Measurements from ENCODE around the gene WWP2. TPM values are rescaled to one million over a fixed set of nuclear protein-coding genes. Genes with fewer than 3 reads are reported as not detected.

The WWP2 gene
- polyA plus RNA-seq, 1 donor from 2014 or later = 11.9 TPM

DNA sequence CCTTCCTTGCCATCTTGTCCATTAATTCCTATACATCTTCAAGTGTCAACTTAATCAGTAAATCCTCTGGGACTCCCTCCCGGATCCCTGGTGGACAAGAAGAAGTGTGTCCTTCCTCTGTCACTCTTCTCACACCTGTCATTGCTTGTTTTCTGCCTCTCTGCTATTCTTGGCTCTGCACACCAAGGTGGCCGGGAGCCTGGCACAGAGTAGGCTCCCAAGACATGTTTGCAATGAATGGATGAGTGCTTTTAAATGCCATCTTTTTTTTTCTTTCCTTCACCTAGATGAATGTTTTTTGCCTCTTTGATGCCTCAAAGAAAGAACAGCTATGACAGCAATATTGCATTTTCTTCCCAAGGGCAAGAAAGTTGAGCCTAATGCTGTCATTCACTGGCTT, 131.0 kb downstream of the WWP2 start:
- TF ChIP-seq EP300 (conservative IDR thresholded peaks at IDR 0.05; ENCODE audit: poor library complexity, severe bottlenecking) = no peak
- Histone ChIP-seq H3K9me3 (ENCODE audit: low read length) (no peaks in the 10 kb centered on the region), H3K36me3 (ENCODE audit: insufficient read depth, low read length) (peaks cover 3% of the 10 kb centered on the region), H3K9ac (ENCODE audit: low read length) (peak overlapping the region; percentile 15), H2AFZ (ENCODE audit: low read depth, low read length) (no peak overlapping the region), H3K4me3 (ENCODE audit: low read length) (no peak overlapping the region), H3K27ac (ENCODE audit: low read length) (no peak overlapping the region), H3K9me2 (ENCODE audit: insufficient read depth, low read length) (no peaks in the 10 kb centered on the region), H3F3A (ENCODE audit: insufficient read depth, low read length, poor library complexity, severe bottlenecking) (peaks cover 5% of the 10 kb centered on the region), H3K4me2 (ENCODE audit: low read length) (no peak overlapping the region), H3K79me2 (replicated peaks; ENCODE audit: insufficient read depth, low read length) (no peaks in the 10 kb centered on the region), H3K27me3 (ENCODE audit: insufficient read depth, low read depth, low read length) (no peaks in the 10 kb centered on the region), H4K20me1 (ENCODE audit: insufficient read depth) (no peaks in the 10 kb centered on the region)

DNA sequence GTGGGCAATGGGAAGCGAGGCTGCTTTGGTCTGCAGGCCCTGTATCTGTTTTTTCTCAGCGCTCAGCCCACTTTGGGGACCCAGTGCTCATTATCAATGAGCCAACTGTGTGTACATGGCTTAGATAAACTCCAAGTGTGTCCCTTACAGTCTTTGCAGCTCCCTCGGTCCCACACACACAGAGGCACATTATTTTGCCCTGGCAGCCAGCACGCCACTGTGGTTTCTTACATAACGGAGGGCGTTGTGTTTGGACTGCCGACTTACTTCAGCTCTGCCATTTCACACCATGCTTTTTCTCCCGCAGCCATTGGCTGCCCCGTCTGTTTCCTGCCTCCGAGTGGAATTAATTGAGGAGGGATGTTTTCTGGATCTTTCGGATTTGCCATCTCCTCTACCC, 132.5 kb downstream of the WWP2 start:
- Histone ChIP-seq H4K20me1 (ENCODE audit: insufficient read depth) (no peaks in the 10 kb centered on the region), H3K9me2 (ENCODE audit: insufficient read depth, low read length) (no peaks in the 10 kb centered on the region), H3K9ac (ENCODE audit: low read length) (no peak overlapping the region), H3F3A (ENCODE audit: insufficient read depth, low read length, poor library complexity, severe bottlenecking) (peaks cover 5% of the 10 kb centered on the region), H3K4me2 (ENCODE audit: low read length) (no peak overlapping the region), H3K27me3 (ENCODE audit: insufficient read depth, low read depth, low read length) (no peaks in the 10 kb centered on the region), H3K4me3 (ENCODE audit: low read length) (no peak overlapping the region), H3K36me3 (ENCODE audit: insufficient read depth, low read length) (no peaks in the 10 kb centered on the region), H2AFZ (ENCODE audit: low read depth, low read length) (no peak overlapping the region), H3K79me2 (replicated peaks; ENCODE audit: insufficient read depth, low read length) (no peaks in the 10 kb centered on the region), H3K9me3 (ENCODE audit: low read length) (no peaks in the 10 kb centered on the region), H3K27ac (ENCODE audit: low read length) (no peak overlapping the region)
- TF ChIP-seq RAD21 (conservative IDR thresholded peaks at IDR 0.05) (no peak), SMC3 (conservative IDR thresholded peaks at IDR 0.05; ENCODE audit: poor library complexity) (no peak), TAF1 (IDR thresholded peaks at IDR 0.05; ENCODE audit: low read depth) (no peak), EP300 (conservative IDR thresholded peaks at IDR 0.05; ENCODE audit: poor library complexity, severe bottlenecking) (no peak)
- TF ChIP-seq, protein P1, sequence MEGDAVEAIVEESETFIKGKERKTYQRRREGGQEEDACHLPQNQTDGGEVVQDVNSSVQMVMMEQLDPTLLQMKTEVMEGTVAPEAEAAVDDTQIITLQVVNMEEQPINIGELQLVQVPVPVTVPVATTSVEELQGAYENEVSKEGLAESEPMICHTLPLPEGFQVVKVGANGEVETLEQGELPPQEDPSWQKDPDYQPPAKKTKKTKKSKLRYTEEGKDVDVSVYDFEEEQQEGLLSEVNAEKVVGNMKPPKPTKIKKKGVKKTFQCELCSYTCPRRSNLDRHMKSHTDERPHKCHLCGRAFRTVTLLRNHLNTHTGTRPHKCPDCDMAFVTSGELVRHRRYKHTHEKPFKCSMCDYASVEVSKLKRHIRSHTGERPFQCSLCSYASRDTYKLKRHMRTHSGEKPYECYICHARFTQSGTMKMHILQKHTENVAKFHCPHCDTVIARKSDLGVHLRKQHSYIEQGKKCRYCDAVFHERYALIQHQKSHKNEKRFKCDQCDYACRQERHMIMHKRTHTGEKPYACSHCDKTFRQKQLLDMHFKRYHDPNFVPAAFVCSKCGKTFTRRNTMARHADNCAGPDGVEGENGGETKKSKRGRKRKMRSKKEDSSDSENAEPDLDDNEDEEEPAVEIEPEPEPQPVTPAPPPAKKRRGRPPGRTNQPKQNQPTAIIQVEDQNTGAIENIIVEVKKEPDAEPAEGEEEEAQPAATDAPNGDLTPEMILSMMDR (IDR thresholded peaks at IDR 0.05; ENCODE audit: poor library complexity, severe bottlenecking) = no peak

DNA sequence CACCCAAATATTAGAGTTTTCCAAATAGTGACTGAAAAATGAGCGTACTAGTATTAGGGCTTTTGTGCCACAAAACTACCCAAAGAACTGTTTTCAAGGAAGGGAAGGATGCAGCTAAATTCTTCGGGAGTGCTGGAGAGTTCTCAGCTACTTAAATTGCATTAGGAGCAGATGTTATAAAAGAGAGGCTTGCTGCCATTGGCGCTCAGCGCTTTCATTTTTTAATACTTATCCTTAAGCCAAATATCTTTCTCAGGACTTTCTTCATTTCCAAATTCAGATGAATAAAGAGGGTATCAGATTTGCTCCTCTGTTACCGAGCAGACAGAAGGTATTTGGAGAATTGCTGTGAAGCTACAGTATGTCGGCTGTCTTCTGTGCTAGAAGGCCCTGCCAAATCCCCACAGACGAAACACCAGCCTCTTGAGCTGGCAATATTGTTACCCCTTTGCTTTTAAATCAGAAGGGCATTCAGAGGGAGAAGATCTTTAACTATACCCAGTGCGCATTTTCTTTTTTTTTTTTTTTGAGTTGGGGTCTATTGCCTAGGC, 141.8 kb downstream of the WWP2 start:
- Histone ChIP-seq H3K27ac (ENCODE audit: low read length) (no peak overlapping the region), H3K9me2 (ENCODE audit: insufficient read depth, low read length) (no peaks in the 10 kb centered on the region), H3K4me2 (ENCODE audit: low read length) (no peak overlapping the region), H3F3A (ENCODE audit: insufficient read depth, low read length, poor library complexity, severe bottlenecking) (no peaks in the 10 kb centered on the region), H4K20me1 (ENCODE audit: insufficient read depth) (no peaks in the 10 kb centered on the region), H2AFZ (ENCODE audit: low read depth, low read length) (no peak overlapping the region), H3K27me3 (ENCODE audit: insufficient read depth, low read depth, low read length) (no peaks in the 10 kb centered on the region), H3K9ac (ENCODE audit: low read length) (no peak overlapping the region), H3K36me3 (ENCODE audit: insufficient read depth, low read length) (no peaks in the 10 kb centered on the region), H3K9me3 (ENCODE audit: low read length) (no peaks in the 10 kb centered on the region), H3K4me3 (ENCODE audit: low read length) (no peak overlapping the region), H3K79me2 (replicated peaks; ENCODE audit: insufficient read depth, low read length) (no peaks in the 10 kb centered on the region)
- no peak for TF ChIP-seq MXI1 (conservative IDR thresholded peaks at IDR 0.05; ENCODE audit: poor library complexity, severe bottlenecking)
- no peak for TF ChIP-seq TAF1 (IDR thresholded peaks at IDR 0.05; ENCODE audit: low read depth)
- TF ChIP-seq, protein P2, sequence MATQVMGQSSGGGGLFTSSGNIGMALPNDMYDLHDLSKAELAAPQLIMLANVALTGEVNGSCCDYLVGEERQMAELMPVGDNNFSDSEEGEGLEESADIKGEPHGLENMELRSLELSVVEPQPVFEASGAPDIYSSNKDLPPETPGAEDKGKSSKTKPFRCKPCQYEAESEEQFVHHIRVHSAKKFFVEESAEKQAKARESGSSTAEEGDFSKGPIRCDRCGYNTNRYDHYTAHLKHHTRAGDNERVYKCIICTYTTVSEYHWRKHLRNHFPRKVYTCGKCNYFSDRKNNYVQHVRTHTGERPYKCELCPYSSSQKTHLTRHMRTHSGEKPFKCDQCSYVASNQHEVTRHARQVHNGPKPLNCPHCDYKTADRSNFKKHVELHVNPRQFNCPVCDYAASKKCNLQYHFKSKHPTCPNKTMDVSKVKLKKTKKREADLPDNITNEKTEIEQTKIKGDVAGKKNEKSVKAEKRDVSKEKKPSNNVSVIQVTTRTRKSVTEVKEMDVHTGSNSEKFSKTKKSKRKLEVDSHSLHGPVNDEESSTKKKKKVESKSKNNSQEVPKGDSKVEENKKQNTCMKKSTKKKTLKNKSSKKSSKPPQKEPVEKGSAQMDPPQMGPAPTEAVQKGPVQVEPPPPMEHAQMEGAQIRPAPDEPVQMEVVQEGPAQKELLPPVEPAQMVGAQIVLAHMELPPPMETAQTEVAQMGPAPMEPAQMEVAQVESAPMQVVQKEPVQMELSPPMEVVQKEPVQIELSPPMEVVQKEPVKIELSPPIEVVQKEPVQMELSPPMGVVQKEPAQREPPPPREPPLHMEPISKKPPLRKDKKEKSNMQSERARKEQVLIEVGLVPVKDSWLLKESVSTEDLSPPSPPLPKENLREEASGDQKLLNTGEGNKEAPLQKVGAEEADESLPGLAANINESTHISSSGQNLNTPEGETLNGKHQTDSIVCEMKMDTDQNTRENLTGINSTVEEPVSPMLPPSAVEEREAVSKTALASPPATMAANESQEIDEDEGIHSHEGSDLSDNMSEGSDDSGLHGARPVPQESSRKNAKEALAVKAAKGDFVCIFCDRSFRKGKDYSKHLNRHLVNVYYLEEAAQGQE (IDR thresholded peaks at IDR 0.05; ENCODE audit: borderline replicate concordance) = no peak
- TF ChIP-seq RAD21 (conservative IDR thresholded peaks at IDR 0.05) = no peak
- no peak for TF ChIP-seq EP300 (conservative IDR thresholded peaks at IDR 0.05; ENCODE audit: poor library complexity, severe bottlenecking)
- TF ChIP-seq SMC3 (conservative IDR thresholded peaks at IDR 0.05; ENCODE audit: poor library complexity) = no peak
- TF ChIP-seq, protein P1 (IDR thresholded peaks at IDR 0.05; ENCODE audit: poor library complexity, severe bottlenecking) = no peak
- TF ChIP-seq POLR2AphosphoS5 (IDR thresholded peaks at IDR 0.05) = no peak
- TF ChIP-seq EZH2 (IDR thresholded peaks at IDR 0.05; ENCODE audit: borderline replicate concordance, insufficient read depth, low read length, poor library complexity, severe bottlenecking) = no peak
